NT2/D1 (cell line): ENCODE results near the gene TTLL5.

Experiments
- YY1 ChIP-seq: IDR thresholded peaks from 2 replicates; pipeline ENCODE4 v1.6.1; 2011; ENCODE audit not compliant: insufficient read length, insufficient read depth
- ZNF274 ChIP-seq: IDR thresholded peaks from 2 replicates; pipeline ENCODE4 v1.6.1; 2011; ENCODE audit warnings: mild to moderate bottlenecking, low read depth, low read length

DNA sequence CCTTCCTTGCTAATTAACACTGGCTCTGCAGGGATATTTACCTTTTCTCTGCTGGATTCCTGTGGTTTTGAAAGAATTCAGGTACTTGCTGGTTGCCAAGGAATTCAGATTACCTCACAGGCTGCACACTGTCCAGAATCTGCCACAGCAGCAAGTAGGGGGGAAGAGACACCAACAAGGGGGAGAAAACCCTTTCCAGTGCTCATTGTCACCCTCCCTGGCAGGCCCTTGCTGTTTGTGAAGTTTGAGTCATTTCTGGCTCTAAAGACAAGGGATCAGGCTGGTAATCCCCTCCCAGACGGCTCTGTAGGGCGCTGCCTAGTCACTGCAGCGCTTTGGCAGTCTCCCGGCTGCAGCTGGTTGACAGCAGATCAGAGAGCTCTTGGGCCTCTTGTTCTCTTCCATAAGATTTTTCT, 50.8 kb downstream of the TTLL5 start:
- TF ChIP-seq YY1 (no peak), ZNF274 (no peak)
